OCI-LY1 (cell line): ENCODE measurements around the gene PLCB4.

Experiments
- CTCF ChIP-seq: fragments of 200-600 bp; sonication (generic), shearing (Covaris generic); IDR thresholded peaks from 2 replicates; pipeline ENCODE4 v1.5.1; 2017; ENCODE audit warnings: mild to moderate bottlenecking, antibody characterized with exemption, low read length, moderate library complexity, mixed read lengths
- EZH2 ChIP-seq: fragments of 200-600 bp; sonication (generic), shearing (Covaris generic); IDR thresholded peaks from 2 replicates; pipeline ENCODE4 v1.8.0; 2017; ENCODE audit warnings: borderline replicate concordance, mixed run types, mild to moderate bottlenecking, antibody characterized with exemption, low read length, moderate library complexity, mixed read lengths

- TF ChIP-seq EZH2 (no peak), CTCF (no peak)
Measured at GRCh38 chr20:9427430-9428291, 358.8 kb downstream of the PLCB4 start.
